Epidermal melanocyte (primary cell): ENCODE results near the gene SYTL2.
"Not testable (repeated sequence)": the region's sequence is repeated elsewhere in the genome, so short reads cannot be mapped to it uniquely, and the experiment has no call there.

ENCODE experiments used
- DNase-seq: peaks from one replicate; pipeline ENCODE4 v3.0.0; 2011; ENCODE audit warnings: low spot score; ENCODE audit not compliant: insufficient read length

The SYTL2 gene

GRCh38 chr11:85663080-85663752, 147.7 kb downstream of the SYTL2 start:
- DNase-seq, result no peak

- DNase-seq, result no peak
Measured at GRCh38 chr11:85661972-85662664, 148.8 kb downstream of the SYTL2 start.

- no peak for DNase-seq
Measured at GRCh38 chr11:85658180-85658579, 152.8 kb downstream of the SYTL2 start.

DNA sequence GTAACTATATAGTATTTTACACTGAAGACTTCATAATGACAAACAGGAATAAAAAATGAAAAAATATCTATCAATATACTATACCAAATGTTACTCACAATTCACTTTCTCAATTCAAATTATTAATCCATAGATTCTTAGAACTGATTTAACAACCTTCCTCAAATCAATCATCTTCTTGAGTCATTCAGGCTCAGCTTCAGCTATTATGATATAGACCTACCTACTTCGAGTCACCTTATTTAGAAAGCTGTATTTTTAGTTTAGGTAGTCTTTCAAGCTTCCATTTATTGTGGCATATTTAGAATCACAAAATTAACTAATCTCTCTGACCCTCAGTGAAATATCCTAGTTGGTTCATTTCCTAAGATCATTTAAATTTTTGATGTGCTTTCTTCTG, 154.2 kb downstream of the SYTL2 start:
- no peak for DNase-seq

DNA sequence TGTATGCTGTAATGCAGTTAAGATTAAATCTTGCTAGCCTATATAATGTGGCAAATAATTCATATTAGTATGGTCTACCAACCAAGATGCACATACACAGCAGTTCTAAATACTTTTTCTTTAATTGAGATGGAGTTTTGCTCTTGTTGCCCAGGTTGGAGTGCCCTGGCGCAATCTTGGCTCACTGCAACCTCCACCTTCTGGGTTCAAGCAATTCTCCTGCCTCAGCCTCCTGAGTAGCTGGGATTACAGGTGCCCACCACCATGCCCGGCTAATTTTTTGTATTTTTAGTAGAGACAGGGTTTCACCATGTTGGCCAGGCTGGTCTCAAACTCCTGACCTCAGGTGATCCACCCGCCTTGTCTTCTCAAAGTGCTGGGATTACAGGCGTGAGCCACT, 156.6 kb downstream of the SYTL2 start:
- not testable (repeated sequence) for DNase-seq

GRCh38 chr11:85652786-85653447, 158.0 kb downstream of the SYTL2 start:
- DNase-seq, result no peak

DNA sequence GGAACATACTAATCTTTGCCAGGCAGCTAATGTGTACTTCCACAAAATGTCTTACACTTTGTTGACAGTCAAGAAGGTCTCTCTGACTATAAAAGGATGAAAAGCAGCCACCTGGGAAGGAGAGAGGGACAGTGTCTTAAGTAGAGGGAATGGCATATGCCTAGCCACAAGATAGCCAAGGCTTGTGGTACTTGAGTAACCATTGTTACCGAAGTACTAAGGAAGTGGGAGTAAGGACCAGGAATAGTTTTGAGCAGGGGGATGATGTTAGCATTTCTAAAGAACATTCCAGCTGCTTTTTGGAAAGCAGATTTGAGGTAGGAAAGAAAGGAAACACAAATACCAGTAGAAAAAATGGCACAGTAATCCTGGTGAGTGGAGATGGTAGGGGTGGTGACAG, 159.8 kb downstream of the SYTL2 start:
- DNase-seq, result no peak

DNA sequence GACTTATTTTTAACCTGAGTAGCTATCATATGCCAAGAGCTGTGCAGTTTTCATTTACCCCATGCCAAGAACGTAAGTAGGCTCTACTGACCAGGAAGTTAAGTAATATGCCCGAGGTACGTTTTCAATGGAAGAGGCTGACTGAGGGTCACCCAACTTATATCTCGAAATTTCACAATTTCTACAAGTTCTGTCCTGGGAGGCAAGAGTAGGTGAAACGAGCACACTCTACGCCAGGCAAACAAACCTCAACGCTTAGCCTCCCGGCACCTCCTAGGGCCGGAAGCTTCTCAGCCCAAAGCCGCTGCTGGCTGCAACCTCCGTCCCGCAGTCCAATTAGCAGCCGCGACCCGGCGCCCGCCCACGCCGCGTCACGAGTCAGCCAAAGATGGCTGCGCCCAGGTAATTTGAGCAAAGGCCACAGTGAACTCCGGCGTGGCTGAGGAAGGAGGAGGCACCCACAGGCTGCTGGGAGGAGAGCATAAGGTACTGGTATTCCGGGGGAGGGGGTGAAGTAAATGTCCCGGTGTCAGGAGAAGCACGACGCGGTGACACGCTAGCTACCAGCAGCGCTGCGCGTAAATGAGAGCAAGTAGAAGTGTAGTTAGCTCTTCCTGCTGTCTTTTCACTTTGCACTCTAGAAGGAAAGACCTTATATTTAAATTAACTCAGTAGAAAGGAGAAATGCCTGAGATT, 163.2 kb downstream of the SYTL2 start, which contains the start of gene TMEM126A:
TSS of gene TMEM126A (plus strand) at position 364 of the 696 bp plus-strand sequence. CDS start 2,289 bp downstream, outside the sequence.
- peak; percentile 66 for DNase-seq

GRCh38 chr11:85647078-85647477, 163.9 kb downstream of the SYTL2 start:
- DNase-seq, result no peak
